Prostate gland (tissue), 2 donors: ENCODE data around the gene C6orf47.

Experiments used
- CTCF ChIP-seq, 4 experiments: fragments of 200-600 bp in 2 of 4; fragments of 450-650 bp in 2 of 4; sonication (generic) in 2 of 4; IDR thresholded peaks; 1 replicate in 3 of 4; 2 replicates in 1 of 4; pipeline ENCODE4 v1.5.1; 2016 to 2019; ENCODE audit warnings: antibody characterized with exemption in 4 of 4, mild to moderate bottlenecking in 2 of 4, moderate library complexity in 2 of 4
- POLR2A ChIP-seq: fragments of 450-650 bp; IDR thresholded peaks from one replicate; pipeline ENCODE4 v1.6.1; 2016; ENCODE audit warnings: antibody characterized with exemption, mild to moderate bottlenecking

GRCh38 chr6:31686483-31686882 is 25.9 kb upstream of the C6orf47 start:
- no peak for TF ChIP-seq CTCF (IDR thresholded peaks at IDR 0.05)
- no peak for TF ChIP-seq POLR2A
